ENCODE data around the gene ABHD17A. TPM values are rescaled to one million over a fixed set of nuclear protein-coding genes. Genes with fewer than 3 reads are reported as not detected.

The ABHD17A gene
- total RNA-seq, 2 donors from 2014 or later, result 50.6 to 52.9 TPM

GRCh38 chr19:1849886-1850398, 35.4 kb downstream of the ABHD17A start:
- DNase-seq, result no peak
- Mint-ChIP-seq H3K27ac (no peak overlapping the region), H3K4me1 (peaks cover 20% of the 10 kb centered on the region), H3K4me3 (no peak overlapping the region), H3K36me3 (ENCODE audit: low read depth) (peaks cover 8% of the 10 kb centered on the region), H3K9me3 (no peaks in the 10 kb centered on the region), H3K27me3 (ENCODE audit: insufficient read depth) (no peaks in the 10 kb centered on the region)
- no peak for TF ChIP-seq CTCF (conservative IDR thresholded peaks at IDR 0.05)
- WGBS, 2 experiments (ENCODE audit: insufficient coverage in 1 of 2, insufficient read length in 1 of 2), result 88 to 89% methylated on average over 9 to 10 of the region's 10 CpGs
- Histone ChIP-seq H3K9ac (ENCODE audit: extremely low read depth, low read length, poor library complexity, severe bottlenecking) (no peak overlapping the region), H3K4me3 (ENCODE audit: low read length) (no peak overlapping the region), H3K27me3 (ENCODE audit: control insufficient read depth, insufficient read depth, low read length, poor library complexity, severe bottlenecking) (no peaks in the 10 kb centered on the region), H3K36me3 (ENCODE audit: control insufficient read depth, insufficient read depth, low read length) (peaks cover 7% of the 10 kb centered on the region), H3K27ac (ENCODE audit: low read depth, low read length) (no peak overlapping the region), H3K4me1 (ENCODE audit: control insufficient read depth, insufficient read depth, low read length) (peaks cover 5% of the 10 kb centered on the region), H3K9me3 (ENCODE audit: control insufficient read depth, low read length) (no peaks in the 10 kb centered on the region)

GRCh38 chr19:1849132-1849474, 36.2 kb downstream of the ABHD17A start:
- Histone ChIP-seq H3K27ac (ENCODE audit: low read depth, low read length) (no peak overlapping the region), H3K9me3 (ENCODE audit: control insufficient read depth, low read length) (no peaks in the 10 kb centered on the region), H3K27me3 (ENCODE audit: control insufficient read depth, insufficient read depth, low read length, poor library complexity, severe bottlenecking) (no peaks in the 10 kb centered on the region), H3K9ac (ENCODE audit: extremely low read depth, low read length, poor library complexity, severe bottlenecking) (no peak overlapping the region), H3K4me1 (ENCODE audit: control insufficient read depth, insufficient read depth, low read length) (peaks cover 3% of the 10 kb centered on the region), H3K4me3 (ENCODE audit: low read length) (no peak overlapping the region), H3K36me3 (ENCODE audit: control insufficient read depth, insufficient read depth, low read length) (peaks cover 7% of the 10 kb centered on the region)
- Mint-ChIP-seq H3K36me3 (ENCODE audit: low read depth) (peaks cover 8% of the 10 kb centered on the region), H3K27ac (peak overlapping the region; percentile 92), H3K4me3 (no peak overlapping the region), H3K9me3 (no peaks in the 10 kb centered on the region), H3K4me1 (peaks cover 15% of the 10 kb centered on the region), H3K27me3 (ENCODE audit: insufficient read depth) (no peaks in the 10 kb centered on the region)
- no peak for TF ChIP-seq CTCF (conservative IDR thresholded peaks at IDR 0.05)
- no peak for DNase-seq
- WGBS, 2 experiments (ENCODE audit: insufficient coverage in 1 of 2, insufficient read length in 1 of 2), result 74 to 98% methylated on average over 3 to 5 of the region's 5 CpGs

GRCh38 chr19:1848399-1849131, 36.7 kb downstream of the ABHD17A start, which contains the start of gene REXO1:
Gene REXO1 (minus strand): TSS chr19:1848483. CDS start chr19:1848358, 125 bp downstream.
- Histone ChIP-seq H3K27ac (ENCODE audit: low read depth, low read length) (peak within 1 kb of the TSS; percentile 100), H3K9ac (ENCODE audit: extremely low read depth, low read length, poor library complexity, severe bottlenecking) (peak within 1 kb of the TSS; percentile 98), H3K36me3 (ENCODE audit: control insufficient read depth, insufficient read depth, low read length) (peaks cover 4% of the 10 kb centered on the region), H3K4me1 (ENCODE audit: control insufficient read depth, insufficient read depth, low read length) (peaks cover 3% of the 10 kb centered on the region), H3K9me3 (ENCODE audit: control insufficient read depth, low read length) (no peaks in the 10 kb centered on the region), H3K27me3 (ENCODE audit: control insufficient read depth, insufficient read depth, low read length, poor library complexity, severe bottlenecking) (no peaks in the 10 kb centered on the region), H3K4me3 (ENCODE audit: low read length) (peak within 1 kb of the TSS; percentile 89)
- H3K36me3 Mint-ChIP-seq (ENCODE audit: low read depth), result peaks cover 8% of the 10 kb centered on the region
- no peaks in the 10 kb centered on the region for H3K27me3 Mint-ChIP-seq (ENCODE audit: insufficient read depth)
- peaks cover 15% of the 10 kb centered on the region for H3K4me1 Mint-ChIP-seq
- peak; percentile 99 for DNase-seq
- H3K9me3 Mint-ChIP-seq, result no peaks in the 10 kb centered on the region
- peak within 1 kb of the TSS; percentile 83 for H3K4me3 Mint-ChIP-seq
- WGBS, 2 experiments (ENCODE audit: insufficient coverage in 1 of 2, insufficient read length in 1 of 2), result 4 to 8% methylated on average over 21 to 60 of the region's 60 CpGs
- peak; percentile 96 for TF ChIP-seq CTCF (conservative IDR thresholded peaks at IDR 0.05)
- peak within 1 kb of the TSS; percentile 96 for H3K27ac Mint-ChIP-seq

Measured in endodermal cell (in vitro differentiated cells).